HG02571 (cell line): ENCODE results near the gene B3GALT5.

Experiments
- ATAC-seq: cut with Tn5 transposase; IDR thresholded peaks from one replicate; pipeline ENCODE4 v1.9.1; 2021; ENCODE audit warnings: mild to moderate bottlenecking, moderate library complexity; ENCODE audit not compliant: unreplicated experiment

The B3GALT5 gene

GRCh38 chr21:39602793-39603192 lies 9.9 kb upstream of the B3GALT5 start:
- no peak for ATAC-seq

GRCh38 chr21:39604951-39605350 lies 7.8 kb upstream of the B3GALT5 start:
- no peak for ATAC-seq

GRCh38 chr21:39610703-39611102 lies 2.0 kb upstream of the B3GALT5 start:
- ATAC-seq, result no peak

- no peak for ATAC-seq
These were observed 1.1 kb upstream of the B3GALT5 start for GRCh38 chr21:39611551-39612190.

- no peak for ATAC-seq
These were observed 548 bp downstream of the B3GALT5 start for GRCh38 chr21:39613041-39613934.

- no peak for ATAC-seq
These were observed 3.6 kb downstream of the B3GALT5 start for GRCh38 chr21:39616211-39616772.

- ATAC-seq, result no peak
These were observed 8.1 kb downstream of the B3GALT5 start for GRCh38 chr21:39620856-39621255.

GRCh38 chr21:39625211-39625895 lies 12.6 kb downstream of the B3GALT5 start:
- ATAC-seq, result no peak

GRCh38 chr21:39628385-39628784 lies 15.6 kb downstream of the B3GALT5 start:
- ATAC-seq, result no peak

GRCh38 chr21:39630191-39630591 lies 17.5 kb downstream of the B3GALT5 start:
- ATAC-seq, result no peak

- no peak for ATAC-seq
These were observed 18.1 kb downstream of the B3GALT5 start for GRCh38 chr21:39630827-39631226.

- ATAC-seq, result no peak
These were observed 19.3 kb downstream of the B3GALT5 start for GRCh38 chr21:39631842-39632562.

- no peak for ATAC-seq
These were observed 20.2 kb downstream of the B3GALT5 start for GRCh38 chr21:39632796-39633442.

- ATAC-seq, result no peak
These were observed 21.0 kb downstream of the B3GALT5 start for GRCh38 chr21:39633770-39634181.

- no peak for ATAC-seq
These were observed 21.8 kb downstream of the B3GALT5 start for GRCh38 chr21:39634507-39634906.

- no peak for ATAC-seq
These were observed 24.6 kb downstream of the B3GALT5 start for GRCh38 chr21:39637197-39637970.

- no peak for ATAC-seq
These were observed 25.2 kb downstream of the B3GALT5 start for GRCh38 chr21:39637971-39638240.

GRCh38 chr21:39638281-39638680 lies 25.5 kb downstream of the B3GALT5 start:
- no peak for ATAC-seq

GRCh38 chr21:39640754-39641153 lies 28.0 kb downstream of the B3GALT5 start:
- ATAC-seq, result no peak
